ENCODE measurements around the gene RNF169.

The RNF169 gene

GRCh38 chr11:74770456-74770855 lies 21.8 kb downstream of the RNF169 start:
- H3K4me3 ChIP-seq (ENCODE audit: low read length), result no peak overlapping the region
- no peak for TF ChIP-seq ZNF274 (IDR thresholded peaks at IDR 0.05; ENCODE audit: low read depth, low read length)

GRCh38 chr11:74771139-74771538 lies 22.5 kb downstream of the RNF169 start:
- no peak for TF ChIP-seq ZNF274 (IDR thresholded peaks at IDR 0.05; ENCODE audit: low read depth, low read length)
- no peak overlapping the region for H3K4me3 ChIP-seq (ENCODE audit: low read length)

GRCh38 chr11:74773476-74773875 lies 24.8 kb downstream of the RNF169 start:
- no peak for TF ChIP-seq ZNF274 (IDR thresholded peaks at IDR 0.05; ENCODE audit: low read depth, low read length)
- no peak overlapping the region for H3K4me3 ChIP-seq (ENCODE audit: low read length)

- H3K4me3 ChIP-seq (ENCODE audit: low read length), result no peak overlapping the region
- no peak for TF ChIP-seq ZNF274 (IDR thresholded peaks at IDR 0.05; ENCODE audit: low read depth, low read length)
Measured at GRCh38 chr11:74775762-74776161, 27.1 kb downstream of the RNF169 start.

- TF ChIP-seq ZNF274 (IDR thresholded peaks at IDR 0.05; ENCODE audit: low read depth, low read length), result no peak
- H3K4me3 ChIP-seq (ENCODE audit: low read length), result no peak overlapping the region
Measured at GRCh38 chr11:74776546-74776945, 27.9 kb downstream of the RNF169 start.

- no peak for TF ChIP-seq ZNF274 (IDR thresholded peaks at IDR 0.05; ENCODE audit: low read depth, low read length)
- H3K4me3 ChIP-seq (ENCODE audit: low read length), result no peak overlapping the region
Measured at GRCh38 chr11:74777038-74777437, 28.4 kb downstream of the RNF169 start.

GRCh38 chr11:74777877-74778276 lies 29.2 kb downstream of the RNF169 start:
- no peak overlapping the region for H3K4me3 ChIP-seq (ENCODE audit: low read length)
- no peak for TF ChIP-seq ZNF274 (IDR thresholded peaks at IDR 0.05; ENCODE audit: low read depth, low read length)

- no peak overlapping the region for H3K4me3 ChIP-seq (ENCODE audit: low read length)
- TF ChIP-seq ZNF274 (IDR thresholded peaks at IDR 0.05; ENCODE audit: low read depth, low read length), result no peak
Measured at GRCh38 chr11:74778581-74778980, 29.9 kb downstream of the RNF169 start.

- no peak for TF ChIP-seq ZNF274 (IDR thresholded peaks at IDR 0.05; ENCODE audit: low read depth, low read length)
- H3K4me3 ChIP-seq (ENCODE audit: low read length), result no peak overlapping the region
Measured at GRCh38 chr11:74780248-74781005, 31.8 kb downstream of the RNF169 start.

- TF ChIP-seq ZNF274 (IDR thresholded peaks at IDR 0.05; ENCODE audit: low read depth, low read length), result no peak
- H3K4me3 ChIP-seq (ENCODE audit: low read length), result no peak overlapping the region
Measured at GRCh38 chr11:74783241-74783871, 34.7 kb downstream of the RNF169 start.

- TF ChIP-seq ZNF274 (IDR thresholded peaks at IDR 0.05; ENCODE audit: low read depth, low read length), result no peak
Measured at GRCh38 chr11:74784234-74784633, 35.6 kb downstream of the RNF169 start.

GRCh38 chr11:74784726-74785125 lies 36.1 kb downstream of the RNF169 start:
- no peak for TF ChIP-seq ZNF274 (IDR thresholded peaks at IDR 0.05; ENCODE audit: low read depth, low read length)
- no peak overlapping the region for H3K4me3 ChIP-seq (ENCODE audit: low read length)

More at GRCh38 chr11:74784234-74784633, 35.6 kb downstream of the RNF169 start:
- H3K4me3 ChIP-seq (ENCODE audit: low read length), result no peak overlapping the region

GRCh38 chr11:74786574-74786973 lies 37.9 kb downstream of the RNF169 start:
- no peak overlapping the region for H3K4me3 ChIP-seq (ENCODE audit: low read length)
- TF ChIP-seq ZNF274 (IDR thresholded peaks at IDR 0.05; ENCODE audit: low read depth, low read length), result no peak

- H3K4me3 ChIP-seq (ENCODE audit: low read length), result no peak overlapping the region
- no peak for TF ChIP-seq ZNF274 (IDR thresholded peaks at IDR 0.05; ENCODE audit: low read depth, low read length)
Measured at GRCh38 chr11:74791333-74792100, 42.9 kb downstream of the RNF169 start.

- no peak for TF ChIP-seq ZNF274 (IDR thresholded peaks at IDR 0.05; ENCODE audit: low read depth, low read length)
- no peak overlapping the region for H3K4me3 ChIP-seq (ENCODE audit: low read length)
Measured at GRCh38 chr11:74806267-74806666, 57.6 kb downstream of the RNF169 start.

Data from GM08714 (cell line).